Keratinocyte (primary cell): Measurements from ENCODE around the gene PARD3B. TPM values are rescaled to one million over a fixed set of nuclear protein-coding genes. Genes with fewer than 3 reads are reported as not detected.

Experiments
- DNase-seq: peaks from one replicate; pipeline ENCODE4 v3.0.0-alpha.2; 2011; ENCODE audit warnings: low read depth, missing footprints, low spot score
- FAIRE-seq: peaks from 2 replicates; lab custom pipeline; 2011; peaks lifted over from hg19 to GRCh38; lab: Jason Lieb, UNC
- H2AFZ ChIP-seq: 2 replicates; pipeline ENCODE4 v1.6.0; 2012; ENCODE audit warnings: low read length, control low read depth, inconsistent platforms; ENCODE audit not compliant: control insufficient read depth
- H3K27ac ChIP-seq: 2 replicates; pipeline ENCODE4 v1.5.1; 2011; ENCODE audit warnings: low read length; ENCODE audit not compliant: control insufficient read depth, insufficient read depth
- H3K27me3 ChIP-seq: 3 replicates; pipeline ENCODE4 v1.6.0; 2011; ENCODE audit warnings: low read length; ENCODE audit not compliant: control insufficient read depth, insufficient read depth; ENCODE audit errors: extremely low read depth
- H3K36me3 ChIP-seq, 2 experiments: 2 replicates in 1 of 2; 3 replicates in 1 of 2; pipeline ENCODE4 v1.5.1; 2011; ENCODE audit warnings: low read length in 2 of 2, mild to moderate bottlenecking in 1 of 2; ENCODE audit not compliant: control insufficient read depth in 2 of 2, insufficient read depth in 2 of 2; ENCODE audit errors: extremely low read depth in 1 of 2
- H3K4me1 ChIP-seq: 3 replicates; pipeline ENCODE4 v1.5.1; 2011; ENCODE audit warnings: low read length; ENCODE audit not compliant: control insufficient read depth, insufficient read depth; ENCODE audit errors: extremely low read depth
- H3K4me2 ChIP-seq: 3 replicates; pipeline ENCODE4 v1.6.0; 2011; ENCODE audit warnings: low read depth, low read length; ENCODE audit not compliant: control insufficient read depth, insufficient read depth; ENCODE audit errors: extremely low read depth
- H3K4me3 ChIP-seq, 3 experiments: fragments of 200-600 bp in 1 of 3; sonication (generic) in 1 of 3; 2 replicates in 2 of 3; 3 replicates in 1 of 3; pipeline ENCODE4 v1.5.1; 2011 to 2016; ENCODE audit warnings: low read length in 3 of 3, mild to moderate bottlenecking in 3 of 3, control low read depth in 2 of 3, inconsistent platforms in 1 of 3, low read depth in 1 of 3, mixed read lengths in 1 of 3, mixed run types in 1 of 3, moderate library complexity in 1 of 3; ENCODE audit not compliant: control insufficient read depth in 2 of 3, insufficient read depth in 2 of 3; ENCODE audit errors: extremely low read depth in 1 of 3
- H3K79me2 ChIP-seq: 2 replicates; pipeline ENCODE4 v1.6.0; 2012; ENCODE audit warnings: low read length; ENCODE audit not compliant: control insufficient read depth, insufficient read depth
- H3K9ac ChIP-seq: 3 replicates; pipeline ENCODE4 v1.6.0; 2011; ENCODE audit warnings: low read length; ENCODE audit not compliant: control insufficient read depth, insufficient read depth; ENCODE audit errors: extremely low read depth
- H3K9me1 ChIP-seq: 3 replicates; pipeline ENCODE4 v1.6.0; 2011; ENCODE audit warnings: low read length; ENCODE audit not compliant: control insufficient read depth, insufficient read depth; ENCODE audit errors: extremely low read depth
- H3K9me3 ChIP-seq: 2 replicates; pipeline ENCODE4 v1.5.1; 2012; ENCODE audit warnings: low read depth, low read length; ENCODE audit not compliant: control insufficient read depth
- H4K20me1 ChIP-seq: 3 replicates; pipeline ENCODE4 v1.6.0; 2011; ENCODE audit warnings: low read length; ENCODE audit not compliant: control insufficient read depth, insufficient read depth; ENCODE audit errors: extremely low read depth
- CTCF ChIP-seq, 3 experiments: IDR thresholded peaks in 1 of 3; conservative IDR thresholded peaks in 1 of 3; optimal IDR thresholded peaks in 1 of 3; 2 replicates in 2 of 3; 3 replicates in 1 of 3; pipeline versions ENCODE3 to v1.5.1; 2011; ENCODE audit warnings: low read length in 3 of 3, mild to moderate bottlenecking in 3 of 3, moderate library complexity in 2 of 3, control low read depth in 1 of 3, inconsistent platforms in 1 of 3; ENCODE audit not compliant: insufficient read depth in 2 of 3; ENCODE audit errors: extremely low read depth in 1 of 3
- EZH2 ChIP-seq: IDR thresholded peaks from one replicate; pipeline ENCODE4 v1.6.1; 2012; ENCODE audit warnings: inconsistent platforms, mild to moderate bottlenecking, low read length, moderate library complexity
- dilution Hi-C: fragments of 300-500 bp; cut with MboI; formaldehyde crosslinking; loops from one replicate; pipeline ENCODE4 v1.7.0; 2020; ENCODE audit warnings: low sequenced_read_pairs; ENCODE audit not compliant: extremely low pct_ligation_motif_present
- polyA plus RNA-seq, 5 experiments: library from polyadenylated mRNA; depleted of rRNA in 3 of 5; stranded (reverse) in 3 of 5; stranded (forward) in 1 of 5; unstranded in 1 of 5; fragments of >200 nt; gene quantifications; 1 replicate in 1 of 5; 2 replicates in 3 of 5; 3 replicates in 1 of 5; pipeline versions ENCODE4 v1.2.1 to v1.2.3, GENCODE V29; 2011 to 2012; ENCODE audit warnings: missing spikeins in 2 of 5, low read depth in 1 of 5, low replicate concordance in 1 of 5

The PARD3B gene
- polyA plus RNA-seq, 1 donor (not counting 4 experiments of a cell fraction or from before 2014, with no cell fraction given) = 1.2 TPM

DNA sequence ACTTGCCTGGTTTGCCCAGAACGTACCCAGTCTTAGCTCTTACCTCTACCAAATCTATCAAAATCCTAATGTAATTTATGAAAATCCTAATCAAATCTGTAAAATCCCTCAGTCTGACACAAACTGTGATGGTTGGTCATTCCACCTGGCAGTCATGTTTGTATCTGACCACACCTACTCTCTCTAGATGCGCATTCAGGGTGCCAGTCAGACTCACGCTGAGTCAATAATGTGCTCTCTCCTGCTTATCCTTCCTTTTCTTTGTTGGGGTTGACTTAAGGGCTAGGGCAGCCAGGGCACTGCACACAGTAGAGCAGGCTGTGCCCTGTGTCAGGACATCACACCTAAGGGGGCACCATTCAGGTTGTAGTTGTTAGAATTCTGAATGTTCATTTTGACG lies 48.5 kb upstream of the PARD3B start:
- Histone ChIP-seq H3K9me3 (no peaks in the 10 kb centered on the region), H3K4me3 (no peak overlapping the region), H3K9me1 (no peaks in the 10 kb centered on the region), H4K20me1 (no peaks in the 10 kb centered on the region), H3K4me1 (peaks cover 9% of the 10 kb centered on the region), H3K9ac (no peak overlapping the region), H3K79me2 (no peaks in the 10 kb centered on the region), H2AFZ (no peak overlapping the region), H3K4me2 (no peak overlapping the region), H3K27ac (no peak overlapping the region), H3K36me3 (no peaks in the 10 kb centered on the region), H3K27me3 (no peaks in the 10 kb centered on the region)
- dilution Hi-C loops = no loop called here
- FAIRE-seq (no peak), DNase-seq (no peak)
- TF ChIP-seq EZH2 (no peak), CTCF (optimal IDR thresholded peaks at IDR 0.05 in 1 of 3, IDR thresholded peaks at IDR 0.05 in 1 of 3, conservative IDR thresholded peaks at IDR 0.05 in 1 of 3; ENCODE audit: extremely low read depth in 1 of 3, insufficient read depth in 2 of 3, low read length in 3 of 3) (no peak)

GRCh38 chr2:204497855-204498254 lies 47.4 kb upstream of the PARD3B start:
- no peak overlapping the region for H3K4me3 ChIP-seq
- DNase-seq (no peak), FAIRE-seq (no peak)
- H3K79me2 ChIP-seq = no peaks in the 10 kb centered on the region
- H3K9me3 ChIP-seq = no peaks in the 10 kb centered on the region
- dilution Hi-C loops = no loop called here
- no peak overlapping the region for H3K4me2 ChIP-seq
- no peak overlapping the region for H3K9ac ChIP-seq
- no peak for TF ChIP-seq EZH2
- no peak for TF ChIP-seq CTCF (optimal IDR thresholded peaks at IDR 0.05 in 1 of 3, IDR thresholded peaks at IDR 0.05 in 1 of 3, conservative IDR thresholded peaks at IDR 0.05 in 1 of 3; ENCODE audit: extremely low read depth in 1 of 3, insufficient read depth in 2 of 3, low read length in 3 of 3)
- H2AFZ ChIP-seq = no peak overlapping the region
- H3K27ac ChIP-seq = no peak overlapping the region
- H4K20me1 ChIP-seq = no peaks in the 10 kb centered on the region
- no peaks in the 10 kb centered on the region for H3K9me1 ChIP-seq
- no peaks in the 10 kb centered on the region for H3K27me3 ChIP-seq
- H3K36me3 ChIP-seq = no peaks in the 10 kb centered on the region
- peaks cover 7% of the 10 kb centered on the region for H3K4me1 ChIP-seq
